CD4-positive, alpha-beta T cell treated with Interleukin-17A for 1 hour (primary cell): ENCODE data around the gene SLC30A10.
"Not testable (repeated sequence)": the region's sequence is repeated elsewhere in the genome, so short reads cannot be mapped to it uniquely, and the experiment has no call there.

Experiments
- DNase-seq: peaks from one replicate; pipeline ENCODE4 v3.0.0-alpha.2; 2020

SLC30A10 gene

GRCh38 chr1:219927956-219928790, at the start of gene SLC30A10:
Gene SLC30A10, minus strand, starts transcription at chr1:219928557. Its CDS starts 117 bp downstream, at chr1:219928440.
- DNase-seq, result no peak

DNA sequence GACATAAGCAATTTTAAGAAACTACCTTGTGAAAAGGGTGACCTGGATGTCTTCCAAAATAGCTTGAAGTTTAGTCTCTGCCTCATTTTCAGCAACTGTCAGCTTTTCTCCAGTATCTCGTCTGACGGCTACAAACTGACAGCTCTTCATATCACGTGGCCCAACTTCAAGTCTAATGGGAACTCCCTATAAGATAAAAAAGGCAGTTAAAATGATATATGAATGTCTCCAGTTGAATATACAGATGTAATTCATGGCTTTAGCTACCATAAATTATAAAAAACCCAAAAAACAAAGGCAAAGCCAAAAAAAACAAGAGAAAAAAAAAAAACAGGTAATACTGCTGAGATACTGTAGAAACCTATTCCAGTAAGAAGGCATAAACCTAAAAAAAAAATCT, 44.9 kb upstream of the SLC30A10 start:
- no peak for DNase-seq

- no peak for DNase-seq
These were observed 39.0 kb upstream of the SLC30A10 start for GRCh38 chr1:219967361-219967760.

DNA sequence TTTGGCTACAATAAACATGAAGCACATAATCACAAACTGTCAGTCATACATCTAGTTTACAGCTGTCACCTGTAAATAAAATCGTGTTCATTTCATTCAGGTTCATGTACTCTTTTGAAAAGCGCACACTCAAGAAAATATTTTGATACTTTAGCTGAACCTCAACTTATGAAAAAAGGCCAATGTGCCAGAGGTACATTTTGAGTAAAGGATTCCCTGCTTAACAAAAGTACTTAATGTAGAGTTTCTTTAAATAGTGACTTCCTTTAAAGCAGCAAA, 37.7 kb upstream of the SLC30A10 start:
- no peak for DNase-seq

DNA sequence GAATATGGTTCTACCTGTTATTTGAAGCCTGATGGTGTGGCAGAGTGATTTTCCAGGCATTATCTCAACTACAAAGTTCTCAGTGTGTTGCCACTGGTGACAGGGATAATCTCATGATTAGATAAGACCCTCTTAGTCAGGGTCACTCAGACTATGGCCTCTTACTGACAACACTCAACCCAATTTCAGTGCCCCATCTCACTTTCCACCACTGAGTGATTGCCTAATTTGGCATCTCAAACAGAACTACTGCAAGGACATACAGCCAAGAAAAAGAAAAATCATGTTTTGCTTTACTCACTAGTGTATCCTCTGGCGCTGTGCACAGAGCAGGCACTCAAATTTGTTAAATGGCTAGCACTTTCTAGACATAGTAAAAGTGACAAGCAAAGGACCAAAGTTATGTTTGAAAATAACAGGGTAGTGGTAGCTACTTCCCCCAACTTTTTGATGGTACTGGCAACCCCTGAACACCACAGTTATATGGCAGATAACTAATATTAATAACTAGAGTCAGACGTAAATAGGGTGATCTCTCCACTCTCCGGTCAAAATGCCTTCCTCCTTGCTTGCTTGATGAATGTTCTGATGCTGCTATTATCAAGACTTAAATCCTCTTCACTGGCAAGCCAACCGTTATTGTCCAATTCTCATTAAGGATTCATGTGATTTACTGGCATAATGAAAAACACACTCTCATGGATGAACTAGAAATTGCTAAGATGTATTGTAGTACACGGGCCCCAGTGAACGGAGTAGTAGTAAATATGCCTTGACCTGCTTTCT, 37.1 kb upstream of the SLC30A10 start:
- no peak for DNase-seq

DNA sequence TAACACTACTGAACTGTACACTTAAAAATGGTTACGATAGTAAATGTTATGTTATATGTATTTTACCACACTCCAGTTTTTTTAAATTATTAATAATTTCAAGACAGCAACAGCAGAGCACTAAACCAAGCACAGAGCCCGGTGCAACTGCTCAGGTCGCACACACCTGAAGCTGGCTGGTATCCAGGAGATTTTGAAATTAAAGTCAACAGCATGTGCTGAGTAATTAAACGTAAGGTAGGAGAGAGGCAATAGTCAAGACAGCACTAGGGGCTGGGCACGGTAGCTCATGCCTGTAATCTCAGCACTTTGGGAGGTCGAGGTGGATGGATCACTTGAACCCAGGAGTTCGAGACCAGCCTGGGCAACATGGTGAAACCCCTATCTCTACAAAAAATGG, 35.1 kb upstream of the SLC30A10 start:
- no peak for DNase-seq

GRCh38 chr1:219961684-219962083, 33.3 kb upstream of the SLC30A10 start:
- no peak for DNase-seq

GRCh38 chr1:219959540-219960203, 31.3 kb upstream of the SLC30A10 start:
- no peak for DNase-seq

- DNase-seq, result no peak
These were observed 30.6 kb upstream of the SLC30A10 start for GRCh38 chr1:219958875-219959417.

- no peak for DNase-seq
These were observed 26.5 kb upstream of the SLC30A10 start for GRCh38 chr1:219954736-219955421.

DNA sequence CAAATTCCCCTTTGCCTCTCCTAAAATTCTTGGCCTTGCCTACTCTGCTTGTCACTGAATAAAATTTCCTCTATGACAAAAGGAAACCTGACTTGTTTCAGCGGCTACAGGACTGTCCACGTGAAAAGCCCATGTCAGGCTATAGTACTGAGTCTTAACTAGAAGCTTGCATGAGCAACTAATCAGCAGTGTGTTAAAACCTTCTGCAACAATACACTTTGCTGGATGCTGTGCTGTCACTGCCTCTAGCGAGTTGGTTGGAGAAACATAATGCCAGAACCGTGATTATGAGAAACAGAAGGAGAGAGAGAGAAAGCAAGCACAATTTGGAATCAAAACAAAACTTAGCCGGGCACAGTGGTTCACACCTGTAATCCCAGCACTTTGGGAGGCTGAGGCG, 25.7 kb upstream of the SLC30A10 start:
- DNase-seq, result no peak

- no peak for DNase-seq
These were observed 24.0 kb upstream of the SLC30A10 start for GRCh38 chr1:219952361-219952760.

- not testable (repeated sequence) for DNase-seq
These were observed 20.9 kb upstream of the SLC30A10 start for GRCh38 chr1:219949227-219949626.

- DNase-seq, result not testable (repeated sequence)
These were observed 20.4 kb upstream of the SLC30A10 start for GRCh38 chr1:219948766-219949165.

- DNase-seq, result peak; percentile 13
These were observed 17.4 kb upstream of the SLC30A10 start for GRCh38 chr1:219945795-219946194.

GRCh38 chr1:219941179-219942118, 13.1 kb upstream of the SLC30A10 start:
- DNase-seq, result no peak

GRCh38 chr1:219940707-219941106, 12.3 kb upstream of the SLC30A10 start:
- no peak for DNase-seq

- no peak for DNase-seq
These were observed 10.3 kb upstream of the SLC30A10 start for GRCh38 chr1:219938706-219939105.

DNA sequence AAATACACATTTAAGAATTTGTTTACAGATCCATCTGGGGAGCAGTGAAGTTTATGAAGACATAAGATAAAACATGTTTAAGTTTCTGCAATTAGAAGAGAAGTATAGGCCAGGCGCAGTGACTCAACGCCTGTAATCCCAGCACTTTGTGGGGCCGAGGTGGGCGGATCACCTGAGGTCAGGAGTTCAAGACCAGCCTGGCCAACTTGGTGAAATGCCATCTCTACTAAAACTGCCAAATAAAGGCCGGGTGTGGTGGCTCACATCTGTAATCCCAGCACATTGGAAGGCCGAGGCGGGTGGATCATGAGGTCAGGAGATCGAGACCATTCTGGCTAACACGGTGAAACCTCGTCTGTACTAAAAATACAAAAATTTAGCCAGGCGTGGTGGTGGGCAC, 5.4 kb upstream of the SLC30A10 start:
- DNase-seq, result not testable (repeated sequence)

DNA sequence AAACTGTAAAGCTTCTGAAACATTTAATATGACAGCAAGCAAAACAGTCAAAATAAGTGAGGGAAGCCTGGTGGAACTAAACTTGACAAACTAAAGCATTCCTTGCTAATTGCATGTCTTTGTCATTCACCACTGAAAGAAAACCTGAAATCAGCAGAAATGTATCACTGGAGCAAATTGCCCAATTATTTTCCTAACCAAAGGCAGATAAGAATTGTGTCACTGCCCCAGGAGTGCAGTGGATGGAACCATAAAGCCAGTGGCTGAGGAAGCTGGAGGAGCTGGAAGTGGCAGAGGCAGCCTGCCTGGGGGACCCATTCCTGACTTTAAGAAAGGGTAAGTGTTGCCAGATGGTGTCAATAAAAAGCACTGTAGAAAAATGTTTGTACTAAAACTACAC, 2.7 kb upstream of the SLC30A10 start:
- no peak for DNase-seq

GRCh38 chr1:219928791-219929118, 398 bp upstream of the SLC30A10 start:
- no peak for DNase-seq
